DMS153 (cell line): ENCODE data around the gene ERCC6L.

Source experiments
- DNase-seq: peaks from one replicate; lab custom pipeline; 2025; lab: John Stamatoyannopoulos, UW

ERCC6L gene

DNA sequence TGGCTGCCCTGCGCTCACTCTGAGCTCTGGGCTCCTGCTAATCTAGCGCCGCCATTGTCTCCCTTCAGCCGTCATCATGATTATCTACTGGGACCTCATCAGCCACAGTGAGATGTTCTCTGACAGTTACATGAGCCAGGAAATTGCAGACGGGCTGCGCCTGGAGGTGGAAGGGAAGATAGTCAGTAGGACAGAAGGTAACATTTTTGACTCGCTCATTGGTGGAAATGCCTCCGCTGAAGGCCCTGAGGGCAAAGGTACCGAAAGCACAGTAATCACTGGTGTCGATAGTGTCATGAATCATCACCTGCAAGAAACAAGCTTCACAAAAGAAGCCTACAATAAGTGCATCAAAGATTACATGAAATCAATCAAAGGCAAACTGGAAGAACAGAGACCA, 79.1 kb downstream of the ERCC6L start:
- DNase-seq, result no peak

DNA sequence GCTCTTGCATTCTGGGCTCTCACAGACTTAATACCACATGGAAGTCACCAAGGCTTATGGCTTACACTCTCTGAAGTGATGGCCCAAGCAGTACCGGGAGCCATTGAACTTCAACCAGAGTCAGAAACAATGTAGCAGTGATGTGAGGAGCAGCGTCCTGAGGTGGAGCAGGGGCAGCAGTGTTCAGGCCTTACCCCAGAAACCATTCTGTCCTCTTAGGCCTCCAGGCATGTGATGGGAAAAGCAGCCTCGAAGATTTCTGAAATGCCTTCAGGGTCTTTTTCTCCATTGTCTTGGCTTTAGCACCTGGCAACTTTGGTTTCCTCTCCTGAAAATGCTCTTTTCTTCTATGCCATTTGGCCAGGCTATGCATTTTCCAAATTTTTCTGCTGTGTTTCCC, 80.1 kb downstream of the ERCC6L start:
- no peak for DNase-seq
